Measurements from ENCODE around the gene RASSF4. TPM values are rescaled to one million over a fixed set of nuclear protein-coding genes. Genes with fewer than 3 reads are reported as not detected.

RASSF4 gene
- total RNA-seq, 1 donor from 2014 or later, result 67.6 TPM

DNA sequence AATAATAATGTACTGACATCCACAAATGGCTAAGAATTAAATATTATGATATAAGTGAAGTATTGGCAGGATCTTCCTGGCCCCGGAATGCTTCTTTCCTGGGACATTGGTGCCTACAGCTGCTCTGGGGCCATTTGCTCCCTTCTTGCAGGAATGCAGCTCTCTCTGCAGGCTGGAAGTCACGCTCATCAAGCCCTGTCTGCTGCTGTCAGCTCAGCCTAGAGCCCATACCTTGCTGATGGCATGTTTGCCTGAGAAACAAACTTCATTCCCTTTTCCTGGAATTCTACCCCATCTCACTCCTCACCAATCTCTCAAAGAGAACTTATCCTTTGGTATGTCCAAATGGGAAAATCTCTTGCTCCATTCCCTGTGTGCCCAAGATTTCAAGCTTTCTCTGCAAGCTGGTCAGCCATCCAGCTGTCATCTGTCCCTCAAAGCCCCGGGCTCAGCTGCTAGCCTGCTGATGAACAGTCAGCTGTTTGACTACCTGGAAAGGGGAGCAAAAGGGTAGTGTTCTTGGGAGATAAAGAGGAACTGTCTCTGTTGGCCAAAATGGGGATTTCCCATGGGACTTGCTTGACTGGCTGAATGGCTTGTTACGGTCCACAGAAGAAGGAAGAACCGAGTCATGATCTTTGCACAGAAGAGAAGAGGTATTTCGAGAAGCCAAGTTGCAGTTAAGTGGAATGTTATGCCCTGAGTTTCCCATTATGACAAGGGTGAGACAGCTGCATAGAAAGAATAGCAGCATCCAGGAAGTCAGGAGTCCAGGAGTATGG is 12.0 kb upstream of the RASSF4 start:
- Histone ChIP-seq H3K27me3 (ENCODE audit: control insufficient read depth, insufficient read depth, low read length) (no peaks in the 10 kb centered on the region), H3K36me3 (ENCODE audit: control insufficient read depth, insufficient read depth, low read length) (no peaks in the 10 kb centered on the region), H3K4me3 (ENCODE audit: low read depth, low read length) (no peak overlapping the region)
- TF ChIP-seq, protein P1, sequence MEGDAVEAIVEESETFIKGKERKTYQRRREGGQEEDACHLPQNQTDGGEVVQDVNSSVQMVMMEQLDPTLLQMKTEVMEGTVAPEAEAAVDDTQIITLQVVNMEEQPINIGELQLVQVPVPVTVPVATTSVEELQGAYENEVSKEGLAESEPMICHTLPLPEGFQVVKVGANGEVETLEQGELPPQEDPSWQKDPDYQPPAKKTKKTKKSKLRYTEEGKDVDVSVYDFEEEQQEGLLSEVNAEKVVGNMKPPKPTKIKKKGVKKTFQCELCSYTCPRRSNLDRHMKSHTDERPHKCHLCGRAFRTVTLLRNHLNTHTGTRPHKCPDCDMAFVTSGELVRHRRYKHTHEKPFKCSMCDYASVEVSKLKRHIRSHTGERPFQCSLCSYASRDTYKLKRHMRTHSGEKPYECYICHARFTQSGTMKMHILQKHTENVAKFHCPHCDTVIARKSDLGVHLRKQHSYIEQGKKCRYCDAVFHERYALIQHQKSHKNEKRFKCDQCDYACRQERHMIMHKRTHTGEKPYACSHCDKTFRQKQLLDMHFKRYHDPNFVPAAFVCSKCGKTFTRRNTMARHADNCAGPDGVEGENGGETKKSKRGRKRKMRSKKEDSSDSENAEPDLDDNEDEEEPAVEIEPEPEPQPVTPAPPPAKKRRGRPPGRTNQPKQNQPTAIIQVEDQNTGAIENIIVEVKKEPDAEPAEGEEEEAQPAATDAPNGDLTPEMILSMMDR (IDR thresholded peaks at IDR 0.05; ENCODE audit: insufficient read depth, low read length, poor library complexity, severe bottlenecking), result no peak
- no peak for DNase-seq (ENCODE audit: low read depth)

DNA sequence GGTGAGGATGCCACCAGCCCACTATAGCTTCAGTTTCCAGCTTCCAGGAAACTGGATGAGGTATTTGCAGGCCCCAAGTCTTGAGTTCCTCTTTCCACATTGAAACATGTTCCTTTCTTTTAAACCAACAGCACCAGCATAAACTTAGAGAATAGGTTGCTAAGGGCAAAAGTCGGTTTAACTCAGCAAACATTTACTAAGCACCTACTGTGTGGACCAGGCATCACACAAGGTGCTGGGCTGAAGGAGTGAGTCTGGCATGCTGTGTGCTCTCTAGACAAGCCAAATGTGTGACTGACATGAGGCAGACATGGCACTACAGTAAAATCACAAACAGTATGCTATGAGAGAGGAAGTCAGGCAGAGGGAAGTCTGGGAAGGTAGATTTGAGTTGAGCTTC is 11.0 kb upstream of the RASSF4 start:
- H3K4me3 ChIP-seq (ENCODE audit: low read depth, low read length), result no peak overlapping the region
- no peaks in the 10 kb centered on the region for H3K36me3 ChIP-seq (ENCODE audit: control insufficient read depth, insufficient read depth, low read length)
- no peak for DNase-seq (ENCODE audit: low read depth)
- H3K27me3 ChIP-seq (ENCODE audit: control insufficient read depth, insufficient read depth, low read length), result no peaks in the 10 kb centered on the region
- TF ChIP-seq, protein P1 (IDR thresholded peaks at IDR 0.05; ENCODE audit: insufficient read depth, low read length, poor library complexity, severe bottlenecking), result no peak

GRCh38 chr10:44949127-44949802 is 10.3 kb upstream of the RASSF4 start:
- no peak for DNase-seq (ENCODE audit: low read depth)
- Histone ChIP-seq H3K36me3 (ENCODE audit: control insufficient read depth, insufficient read depth, low read length) (no peaks in the 10 kb centered on the region), H3K4me3 (ENCODE audit: low read depth, low read length) (no peak overlapping the region), H3K27me3 (ENCODE audit: control insufficient read depth, insufficient read depth, low read length) (no peaks in the 10 kb centered on the region)
- TF ChIP-seq, protein P1 (IDR thresholded peaks at IDR 0.05; ENCODE audit: insufficient read depth, low read length, poor library complexity, severe bottlenecking), result no peak

- TF ChIP-seq, protein P1 (IDR thresholded peaks at IDR 0.05; ENCODE audit: insufficient read depth, low read length, poor library complexity, severe bottlenecking), result no peak
- DNase-seq (ENCODE audit: low read depth), result no peak
- Histone ChIP-seq H3K4me3 (ENCODE audit: low read depth, low read length) (no peak overlapping the region), H3K36me3 (ENCODE audit: control insufficient read depth, insufficient read depth, low read length) (no peaks in the 10 kb centered on the region), H3K27me3 (ENCODE audit: control insufficient read depth, insufficient read depth, low read length) (no peaks in the 10 kb centered on the region)
These were observed 9.7 kb upstream of the RASSF4 start for GRCh38 chr10:44949915-44950314.

- no peaks in the 10 kb centered on the region for H3K27me3 ChIP-seq (ENCODE audit: control insufficient read depth, insufficient read depth, low read length)
- TF ChIP-seq, protein P1 (IDR thresholded peaks at IDR 0.05; ENCODE audit: insufficient read depth, low read length, poor library complexity, severe bottlenecking), result no peak
- no peak for DNase-seq (ENCODE audit: low read depth)
- no peaks in the 10 kb centered on the region for H3K36me3 ChIP-seq (ENCODE audit: control insufficient read depth, insufficient read depth, low read length)
- H3K4me3 ChIP-seq (ENCODE audit: low read depth, low read length), result no peak overlapping the region
These were observed 9.0 kb upstream of the RASSF4 start for GRCh38 chr10:44950326-44951225.
